ENCODE measurements around the gene KRTAP5-3. TPM values are rescaled to one million over a fixed set of nuclear protein-coding genes. Genes with fewer than 3 reads are reported as not detected.

KRTAP5-3 gene
- total and polyA plus RNA-seq, 12 donors = not detected

GRCh38 chr11:1652442-1652770 lies 44.1 kb upstream of the KRTAP5-3 start:
- Histone ChIP-seq H3K27ac (no peak overlapping the region), H3K9me3 (no peaks in the 10 kb centered on the region), H3K36me3 (no peaks in the 10 kb centered on the region), H3K27me3 (peaks cover 0 to 31% (median 11%) of the 10 kb centered on the region in 7 donors), H3K4me1 (peaks cover 0 to 6% (median 4%) of the 10 kb centered on the region in 9 donors), H3K4me3 (no peak overlapping the region)
- intact Hi-C loops (cut with DNase I) = loop anchor here in 9 of 10 donors (1.0 to 10.0 kb wide), 8 partner anchors 40 to 505 kb away; partner anchors contain the start of gene SYT8 (in 4 of the 9)
- no peak for DNase-seq
- TF ChIP-seq CTCF (IDR thresholded peaks at IDR 0.05) = no peak
- 53 to 54% methylated on average over 20 of the region's 20 CpGs for WGBS, 2 donors
- ATAC-seq = peak in 1 of 8 donors; percentile 18

DNA sequence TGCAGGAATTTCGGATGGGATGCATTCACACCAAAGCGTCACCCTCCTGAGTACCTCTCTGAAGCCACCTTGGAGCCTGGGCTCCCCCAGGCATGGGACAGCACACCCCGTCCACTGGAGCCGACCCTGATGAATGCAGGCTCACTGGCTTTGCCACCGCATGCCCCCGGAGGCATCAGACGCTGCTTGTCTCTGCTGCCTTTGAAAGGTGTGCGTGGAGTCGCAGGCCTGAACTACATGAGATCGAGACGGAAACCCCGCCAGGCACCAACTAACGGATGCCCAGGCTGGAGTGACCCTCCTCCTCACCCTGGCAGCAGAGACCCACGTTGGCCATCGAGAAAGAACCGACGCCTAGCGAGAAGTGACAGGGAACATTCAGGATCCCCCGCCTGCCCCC lies 43.8 kb upstream of the KRTAP5-3 start:
- 81 to 84% methylated on average over 19 of the region's 19 CpGs for WGBS, 2 donors
- no peak for DNase-seq

GRCh38 chr11:1651411-1651980 lies 43.2 kb upstream of the KRTAP5-3 start:
- Histone ChIP-seq H3K9me3 (no peaks in the 10 kb centered on the region), H3K4me1 (peaks cover 0 to 6% (median 4%) of the 10 kb centered on the region in 9 donors), H3K27ac (no peak overlapping the region), H3K36me3 (no peaks in the 10 kb centered on the region), H3K27me3 (peaks cover 0 to 31% (median 11%) of the 10 kb centered on the region in 7 donors), H3K4me3 (no peak overlapping the region)
- WGBS, 2 donors = 92 to 93% methylated on average over 7 of the region's 7 CpGs
- TF ChIP-seq CTCF (IDR thresholded peaks at IDR 0.05) = no peak
- ATAC-seq (no peak), DNase-seq (no peak)
- intact Hi-C loops (cut with DNase I) = loop anchor here in 8 of 10 donors (5.0 to 10.0 kb wide), 5 partner anchors 41 to 506 kb away; partner anchors contain the start of gene SYT8 (in 4 of the 8)

More for the DNA sequence above, 43.8 kb upstream of the KRTAP5-3 start:
- Histone ChIP-seq H3K9me3 (no peaks in the 10 kb centered on the region), H3K4me3 (no peak overlapping the region), H3K4me1 (peaks cover 0 to 6% (median 4%) of the 10 kb centered on the region in 9 donors), H3K27me3 (peaks cover 0 to 31% (median 11%) of the 10 kb centered on the region in 7 donors), H3K36me3 (no peaks in the 10 kb centered on the region), H3K27ac (no peak overlapping the region)
- no peak for ATAC-seq
- TF ChIP-seq CTCF (IDR thresholded peaks at IDR 0.05) = no peak
- intact Hi-C loops (cut with DNase I) = loop anchor here in 9 of 10 donors (1.0 to 10.0 kb wide), 8 partner anchors 40 to 505 kb away; partner anchors contain the start of gene SYT8 (in 4 of the 9)

DNA sequence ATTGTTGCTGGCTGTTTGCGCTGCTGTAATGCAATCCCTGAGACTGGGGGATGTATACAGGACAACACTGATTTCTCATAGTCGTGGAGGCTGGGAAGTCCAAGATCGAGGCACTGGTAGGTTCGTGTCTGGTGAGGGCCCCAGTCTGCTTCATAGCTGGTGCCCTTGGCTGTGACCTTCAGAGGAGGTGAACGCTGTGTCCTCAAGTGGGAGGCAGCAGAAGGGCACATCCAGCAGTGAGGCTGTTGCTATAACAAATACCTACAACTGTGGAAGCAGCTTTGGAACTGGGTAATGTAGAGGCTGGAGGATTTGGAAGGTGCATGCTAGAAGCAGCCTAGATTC lies 42.6 kb upstream of the KRTAP5-3 start:
- Histone ChIP-seq H3K4me1 (peaks cover 0 to 6% (median 4%) of the 10 kb centered on the region in 9 donors), H3K27ac (no peak overlapping the region), H3K36me3 (no peaks in the 10 kb centered on the region), H3K4me3 (no peak overlapping the region), H3K9me3 (no peaks in the 10 kb centered on the region), H3K27me3 (peaks cover 0 to 25% (median 8%) of the 10 kb centered on the region in 7 donors)
- ATAC-seq = no peak
- DNase-seq = no peak
- WGBS, 2 donors = 71 to 73% methylated on average over 5 of the region's 5 CpGs
- intact Hi-C loops (cut with DNase I) = loop anchor here in 8 of 10 donors (5.0 to 10.0 kb wide), 5 partner anchors 41 to 506 kb away; partner anchors contain the start of gene SYT8 (in 4 of the 8)
- no peak for TF ChIP-seq CTCF (IDR thresholded peaks at IDR 0.05)
